HepG2 (cell line): Measurements from ENCODE around the gene CXXC5. TPM values are rescaled to one million over a fixed set of nuclear protein-coding genes. Genes with fewer than 3 reads are reported as not detected.

Source experiments
- ARNTL ChIP-seq: sonication (generic); formaldehyde crosslinking; IDR thresholded peaks from 2 replicates; pipeline ENCODE4 v1.4.0; 2020; ENCODE audit warnings: mild to moderate bottlenecking, missing genetic modification reagents
- CREB1 ChIP-seq, 2 experiments: fragments of 450-650 bp in 1 of 2; IDR thresholded peaks; 2 replicates each; pipeline ENCODE4 v1.6.1; 2016 to 2017; ENCODE audit warnings: control low read depth in 1 of 2, mild to moderate bottlenecking in 1 of 2, missing compliant biosample characterization in 1 of 2, missing genetic modification characterization in 1 of 2
- FOXK1 ChIP-seq: sonication (generic); formaldehyde crosslinking; IDR thresholded peaks from 2 replicates; pipeline ENCODE4 v1.4.0; 2020; ENCODE audit warnings: low read depth, missing genetic modification reagents, borderline replicate concordance
- FOXP1 ChIP-seq, 2 experiments: fragments of 450-650 bp in 1 of 2; IDR thresholded peaks; 2 replicates each; pipeline ENCODE4 v1.6.1; 2017 to 2018; ENCODE audit warnings: antibody characterized with exemption in 1 of 2
- HOXA3 ChIP-seq: sonication (generic); formaldehyde crosslinking; IDR thresholded peaks from 2 replicates; pipeline ENCODE4 v1.5.0; 2020; ENCODE audit warnings: missing genetic modification reagents
- NCOA2 ChIP-seq: sonication (generic); formaldehyde crosslinking; IDR thresholded peaks from 2 replicates; pipeline ENCODE4 v1.8.0; 2022; ENCODE audit warnings: inconsistent platforms
- NFATC3 ChIP-seq: sonication (generic); formaldehyde crosslinking; IDR thresholded peaks from 2 replicates; pipeline ENCODE4 v1.5.1; 2020; ENCODE audit warnings: mild to moderate bottlenecking, missing genetic modification reagents
- NR2C2 ChIP-seq: sonication (generic); formaldehyde crosslinking; IDR thresholded peaks from 2 replicates; pipeline ENCODE4 v1.4.0; 2020; ENCODE audit warnings: missing genetic modification reagents, mild to moderate bottlenecking, moderate library complexity, borderline replicate concordance
- PCBP1 ChIP-seq: fragments of 200-400 bp; formaldehyde crosslinking; IDR thresholded peaks from 2 replicates; pipeline ENCODE4 v1.6.1; 2017; ENCODE audit warnings: mild to moderate bottlenecking, low read depth, low read length, borderline replicate concordance
- PTBP1 ChIP-seq: fragments of 200-400 bp; formaldehyde crosslinking; IDR thresholded peaks from 2 replicates; pipeline ENCODE4 v1.6.1; 2018; ENCODE audit warnings: low read length, low read depth; ENCODE audit not compliant: poor library complexity, severe bottlenecking
- SPEN ChIP-seq: sonication (generic); formaldehyde crosslinking; IDR thresholded peaks from 2 replicates; pipeline ENCODE4 v1.5.1; 2020; ENCODE audit warnings: low read depth, mild to moderate bottlenecking, missing genetic modification reagents
- SRSF9 ChIP-seq: fragments of 200-400 bp; formaldehyde crosslinking; IDR thresholded peaks from 2 replicates; pipeline ENCODE4 v1.6.1; 2018; ENCODE audit warnings: borderline replicate concordance, mild to moderate bottlenecking, low read depth, low read length; ENCODE audit not compliant: insufficient read depth, poor library complexity, severe bottlenecking
- ZC3H4 ChIP-seq: sonication (generic); formaldehyde crosslinking; IDR thresholded peaks from 2 replicates; pipeline ENCODE4 v1.4.0; 2020; ENCODE audit warnings: missing genetic modification reagents, borderline replicate concordance
- ZFP82 ChIP-seq: sonication (generic); formaldehyde crosslinking; IDR thresholded peaks from 2 replicates; pipeline ENCODE4 v1.5.1; 2020; ENCODE audit warnings: mild to moderate bottlenecking, missing genetic modification reagents, borderline replicate concordance
- ZNF180 ChIP-seq: sonication (generic); formaldehyde crosslinking; IDR thresholded peaks from 2 replicates; pipeline ENCODE4 v1.4.0; 2020; ENCODE audit warnings: low read depth, missing genetic modification reagents, borderline replicate concordance
- ZNF253 ChIP-seq: sonication (generic); formaldehyde crosslinking; IDR thresholded peaks from 2 replicates; pipeline ENCODE4 v1.8.0; 2022; ENCODE audit warnings: mild to moderate bottlenecking, missing genetic modification reagents, borderline replicate concordance
- polyA plus RNA-seq, 8 experiments: library from polyadenylated mRNA; depleted of rRNA in 3 of 8; stranded (reverse) in 7 of 8; unstranded in 1 of 8; fragments of >200 nt; fragmentation: Illumina TruSeq in 4 of 8; extraction: Trizol in 4 of 8; gene quantifications; 2 replicates each; pipeline versions ENCODE4 v1.2.1 to v1.2.3, GENCODE V29; 2011 to 2016; ENCODE audit warnings: low read depth in 4 of 8, missing spikeins in 1 of 8, mixed read lengths in 1 of 8; ENCODE audit not compliant: insufficient read depth in 1 of 8
- total RNA-seq, 5 experiments: library from RNA; depleted of rRNA; stranded (reverse); fragments of >200 nt; fragmentation: Illumina TruSeq; extraction: Trizol; gene quantifications; 2 replicates each; pipeline ENCODE4 v1.2.3, GENCODE V29; 2016; ENCODE audit warnings: low read depth in 1 of 5
- TF ChIP-seq, protein P1 (sequence below): sonication (generic); formaldehyde crosslinking; IDR thresholded peaks from 2 replicates; pipeline ENCODE4 v1.4.0; 2020; ENCODE audit warnings: missing genetic modification reagents
- TF ChIP-seq, protein P2 (sequence below): sonication (generic); formaldehyde crosslinking; IDR thresholded peaks from 2 replicates; pipeline ENCODE4 v1.4.0; 2020; ENCODE audit warnings: mild to moderate bottlenecking, missing genetic modification reagents
- TF ChIP-seq, protein P3 (sequence below): IDR thresholded peaks from 2 replicates; pipeline ENCODE4 v1.6.1; 2016; ENCODE audit warnings: mild to moderate bottlenecking

Gene CXXC5
- total and polyA plus RNA-seq, 2 of the 13 experiments (the other 11 are each of a cell fraction or from before 2014, with no cell fraction given): 32.3 to 33.0 TPM

DNA sequence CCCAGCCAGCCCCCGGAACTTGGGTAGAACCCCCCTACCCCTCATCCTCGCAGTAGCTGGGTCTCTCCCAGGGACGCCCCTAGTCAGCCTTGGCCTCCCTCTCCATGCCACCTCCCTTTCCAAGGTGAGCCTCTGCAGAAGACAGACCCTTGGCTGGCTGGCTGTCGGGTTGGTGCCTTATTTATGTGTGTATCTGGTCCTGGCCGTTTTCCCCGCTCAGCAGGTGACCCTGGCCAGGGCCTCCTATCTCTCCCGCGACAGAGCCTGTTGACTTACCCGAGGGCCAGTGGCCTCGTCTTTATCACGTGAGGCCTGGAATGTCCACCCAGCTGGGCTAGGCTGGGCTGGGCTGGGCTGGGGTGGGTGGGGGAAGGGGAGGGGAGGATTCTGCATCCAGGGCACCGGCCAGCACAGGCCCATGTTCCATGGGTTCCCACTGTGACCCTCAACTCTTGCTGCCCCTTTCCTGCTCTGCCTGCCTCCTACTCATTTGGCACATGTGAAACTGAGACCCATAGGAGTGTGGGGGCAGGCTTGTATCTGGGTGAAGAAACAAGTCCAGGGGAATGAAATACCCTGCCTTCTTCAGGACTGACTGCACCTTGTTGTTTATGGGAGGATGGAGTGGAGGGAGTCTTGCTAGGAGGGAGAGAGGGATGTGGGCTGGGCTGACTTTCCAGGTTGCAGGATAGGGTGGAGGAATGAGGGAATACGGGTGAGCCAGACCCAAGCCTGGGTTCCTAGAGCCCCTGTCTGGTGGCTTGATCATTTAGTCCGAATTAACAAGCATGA, 3.1 kb downstream of the CXXC5 start (continued):
- TF ChIP-seq, protein P1, sequence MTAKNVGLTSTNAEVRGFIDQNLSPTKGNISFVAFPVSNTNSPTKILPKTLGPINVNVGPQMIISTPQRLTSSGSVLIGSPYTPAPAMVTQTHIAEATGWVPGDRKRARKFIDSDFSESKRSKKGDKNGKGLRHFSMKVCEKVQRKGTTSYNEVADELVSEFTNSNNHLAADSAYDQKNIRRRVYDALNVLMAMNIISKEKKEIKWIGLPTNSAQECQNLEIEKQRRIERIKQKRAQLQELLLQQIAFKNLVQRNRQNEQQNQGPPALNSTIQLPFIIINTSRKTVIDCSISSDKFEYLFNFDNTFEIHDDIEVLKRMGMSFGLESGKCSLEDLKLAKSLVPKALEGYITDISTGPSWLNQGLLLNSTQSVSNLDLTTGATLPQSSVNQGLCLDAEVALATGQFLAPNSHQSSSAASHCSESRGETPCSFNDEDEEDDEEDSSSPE (CRISPR knock-in tag): peak; percentile 42; the same call in 1 of the 2 replicates
- TF ChIP-seq NFATC3 (CRISPR knock-in tag): no peak
- TF ChIP-seq, protein P2, sequence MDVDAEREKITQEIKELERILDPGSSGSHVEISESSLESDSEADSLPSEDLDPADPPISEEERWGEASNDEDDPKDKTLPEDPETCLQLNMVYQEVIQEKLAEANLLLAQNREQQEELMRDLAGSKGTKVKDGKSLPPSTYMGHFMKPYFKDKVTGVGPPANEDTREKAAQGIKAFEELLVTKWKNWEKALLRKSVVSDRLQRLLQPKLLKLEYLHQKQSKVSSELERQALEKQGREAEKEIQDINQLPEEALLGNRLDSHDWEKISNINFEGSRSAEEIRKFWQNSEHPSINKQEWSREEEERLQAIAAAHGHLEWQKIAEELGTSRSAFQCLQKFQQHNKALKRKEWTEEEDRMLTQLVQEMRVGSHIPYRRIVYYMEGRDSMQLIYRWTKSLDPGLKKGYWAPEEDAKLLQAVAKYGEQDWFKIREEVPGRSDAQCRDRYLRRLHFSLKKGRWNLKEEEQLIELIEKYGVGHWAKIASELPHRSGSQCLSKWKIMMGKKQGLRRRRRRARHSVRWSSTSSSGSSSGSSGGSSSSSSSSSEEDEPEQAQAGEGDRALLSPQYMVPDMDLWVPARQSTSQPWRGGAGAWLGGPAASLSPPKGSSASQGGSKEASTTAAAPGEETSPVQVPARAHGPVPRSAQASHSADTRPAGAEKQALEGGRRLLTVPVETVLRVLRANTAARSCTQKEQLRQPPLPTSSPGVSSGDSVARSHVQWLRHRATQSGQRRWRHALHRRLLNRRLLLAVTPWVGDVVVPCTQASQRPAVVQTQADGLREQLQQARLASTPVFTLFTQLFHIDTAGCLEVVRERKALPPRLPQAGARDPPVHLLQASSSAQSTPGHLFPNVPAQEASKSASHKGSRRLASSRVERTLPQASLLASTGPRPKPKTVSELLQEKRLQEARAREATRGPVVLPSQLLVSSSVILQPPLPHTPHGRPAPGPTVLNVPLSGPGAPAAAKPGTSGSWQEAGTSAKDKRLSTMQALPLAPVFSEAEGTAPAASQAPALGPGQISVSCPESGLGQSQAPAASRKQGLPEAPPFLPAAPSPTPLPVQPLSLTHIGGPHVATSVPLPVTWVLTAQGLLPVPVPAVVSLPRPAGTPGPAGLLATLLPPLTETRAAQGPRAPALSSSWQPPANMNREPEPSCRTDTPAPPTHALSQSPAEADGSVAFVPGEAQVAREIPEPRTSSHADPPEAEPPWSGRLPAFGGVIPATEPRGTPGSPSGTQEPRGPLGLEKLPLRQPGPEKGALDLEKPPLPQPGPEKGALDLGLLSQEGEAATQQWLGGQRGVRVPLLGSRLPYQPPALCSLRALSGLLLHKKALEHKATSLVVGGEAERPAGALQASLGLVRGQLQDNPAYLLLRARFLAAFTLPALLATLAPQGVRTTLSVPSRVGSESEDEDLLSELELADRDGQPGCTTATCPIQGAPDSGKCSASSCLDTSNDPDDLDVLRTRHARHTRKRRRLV: no peak
- no peak for TF ChIP-seq FOXP1 (IDR thresholded peaks at IDR 0.05)
- peak; percentile 79 for TF ChIP-seq FOXP1 (CRISPR knock-in tag; IDR thresholded peaks at IDR 0.05)
- peak; percentile 46; the same call in 1 of the 2 replicates for TF ChIP-seq SPEN (CRISPR knock-in tag)
- TF ChIP-seq, protein P3, sequence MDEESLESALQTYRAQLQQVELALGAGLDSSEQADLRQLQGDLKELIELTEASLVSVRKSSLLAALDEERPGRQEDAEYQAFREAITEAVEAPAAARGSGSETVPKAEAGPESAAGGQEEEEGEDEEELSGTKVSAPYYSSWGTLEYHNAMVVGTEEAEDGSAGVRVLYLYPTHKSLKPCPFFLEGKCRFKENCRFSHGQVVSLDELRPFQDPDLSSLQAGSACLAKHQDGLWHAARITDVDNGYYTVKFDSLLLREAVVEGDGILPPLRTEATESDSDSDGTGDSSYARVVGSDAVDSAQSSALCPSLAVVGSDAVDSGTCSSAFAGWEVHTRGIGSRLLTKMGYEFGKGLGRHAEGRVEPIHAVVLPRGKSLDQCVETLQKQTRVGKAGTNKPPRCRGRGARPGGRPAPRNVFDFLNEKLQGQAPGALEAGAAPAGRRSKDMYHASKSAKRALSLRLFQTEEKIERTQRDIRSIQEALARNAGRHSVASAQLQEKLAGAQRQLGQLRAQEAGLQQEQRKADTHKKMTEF (CRISPR knock-in tag): no peak; the same call in 1 of the 2 replicates
- no peak for TF ChIP-seq SRSF9
- no peak for TF ChIP-seq ZNF253 (CRISPR knock-in tag)
- peak; percentile 72 for TF ChIP-seq HOXA3 (CRISPR knock-in tag)
- TF ChIP-seq ZFP82 (CRISPR knock-in tag): no peak
- TF ChIP-seq FOXK1: peak; percentile 71; the same call in 1 of the 2 replicates
- TF ChIP-seq CREB1 (IDR thresholded peaks at IDR 0.05): 0 out of 2 replicates have a peak, but pooled peaks have one; percentile 15
- TF ChIP-seq CREB1 (CRISPR knock-in tag; IDR thresholded peaks at IDR 0.05): no peak
- TF ChIP-seq NR2C2 (CRISPR knock-in tag): peak; percentile 63; the same call in 1 of the 2 replicates
- no peak for TF ChIP-seq PTBP1
- no peak for TF ChIP-seq ZNF180 (CRISPR knock-in tag)
- peak; percentile 63; the same call in 1 of the 2 replicates for TF ChIP-seq ARNTL (CRISPR knock-in tag)
- no peak for TF ChIP-seq PCBP1
- no peak for TF ChIP-seq ZC3H4 (CRISPR knock-in tag)
- peak; percentile 5; the same call in 1 of the 2 replicates for TF ChIP-seq NCOA2 (CRISPR knock-in tag)
